Common myeloid progenitor, CD34-positive (primary cell): Measurements from ENCODE around the gene GSTM2.

ENCODE experiments used
- CTCF ChIA-PET: fragments of 350-600 bp; sonication (Branson Sonifier 250); formaldehyde crosslinking; loops from one replicate; lab custom pipeline; 2021; ENCODE audit warnings: antibody characterized with exemption; lab: Charles Lee
- POLR2A ChIA-PET: fragments of 350-600 bp; sonication (Branson Sonifier 250); formaldehyde crosslinking; loops from one replicate; lab custom pipeline; 2021; ENCODE audit warnings: antibody characterized with exemption; lab: Charles Lee
- DNase-seq, 3 donors: peaks; one replicate each; pipeline versions ENCODE4 v3.0.0 to v3.0.0-alpha.2; 2013
- H3K27ac ChIP-seq, 2 experiments: 1 replicate in 1 of 2; 2 replicates in 1 of 2; pipeline ENCODE4 v1.7.0; 2013; ENCODE audit warnings: inconsistent platforms in 2 of 2, low read length in 2 of 2, mild to moderate bottlenecking in 2 of 2, low read depth in 1 of 2, moderate library complexity in 1 of 2; ENCODE audit not compliant: severe bottlenecking in 2 of 2, insufficient read depth in 1 of 2, poor library complexity in 1 of 2
- H3K27me3 ChIP-seq, 5 experiments: replicated peaks in 2 of 5; 1 replicate in 3 of 5; 2 replicates in 2 of 5; pipeline versions ENCODE4 v1.6.1 to v1.7.0; 2013; ENCODE audit warnings: low read length in 4 of 5, mild to moderate bottlenecking in 2 of 5, moderate library complexity in 2 of 5, inconsistent platforms in 1 of 5; ENCODE audit not compliant: insufficient read depth in 5 of 5, control insufficient read depth in 4 of 5
- H3K36me3 ChIP-seq, 4 experiments: 1 replicate in 2 of 4; 2 replicates in 2 of 4; pipeline versions ENCODE4 v1.6.1 to v1.7.0; 2013; ENCODE audit warnings: low read length in 3 of 4, control low read depth in 1 of 4, mild to moderate bottlenecking in 1 of 4; ENCODE audit not compliant: control insufficient read depth in 4 of 4, insufficient read depth in 4 of 4
- H3K4me1 ChIP-seq, 4 experiments: 1 replicate in 3 of 4; 2 replicates in 1 of 4; pipeline versions ENCODE4 v1.6.1 to v1.7.1; 2013; ENCODE audit warnings: low read length in 3 of 4, mild to moderate bottlenecking in 3 of 4, control low read depth in 1 of 4, inconsistent platforms in 1 of 4, moderate library complexity in 1 of 4; ENCODE audit not compliant: control insufficient read depth in 4 of 4, insufficient read depth in 4 of 4; ENCODE audit errors: control extremely low read depth in 1 of 4
- H3K4me3 ChIP-seq, 7 experiments: 1 replicate in 4 of 7; 2 replicates in 3 of 7; pipeline versions ENCODE4 v1.5.1 to v1.7.0; 2013; ENCODE audit warnings: mild to moderate bottlenecking in 7 of 7, low read length in 6 of 7, moderate library complexity in 6 of 7, inconsistent platforms in 2 of 7, low read depth in 2 of 7, control low read depth in 1 of 7; ENCODE audit not compliant: insufficient read depth in 4 of 7, control insufficient read depth in 1 of 7; ENCODE audit errors: extremely low read depth in 1 of 7
- H3K9me3 ChIP-seq, 5 experiments: 1 replicate in 4 of 5; 2 replicates in 1 of 5; pipeline versions ENCODE4 v1.6.1 to v1.7.1; 2013; ENCODE audit warnings: low read length in 4 of 5, mild to moderate bottlenecking in 2 of 5, inconsistent platforms in 1 of 5, low read depth in 1 of 5, moderate library complexity in 1 of 5; ENCODE audit not compliant: control insufficient read depth in 4 of 5, insufficient read depth in 2 of 5; ENCODE audit errors: control extremely low read depth in 1 of 5
- WGBS: methylation state at CpG from one replicate; pipeline ENCODE4 v1.1.5; 2013; ENCODE audit not compliant: insufficient coverage; 5-methylcytosine and 5-hydroxymethylcytosine counted together

Gene GSTM2

GRCh38 chr1:109621379-109622136 lies 46.3 kb upstream of the GSTM2 start:
- Histone ChIP-seq H3K4me3 (peak overlapping the region; percentile 21 to 97 (median 87)), H3K36me3 (peaks cover 6 to 16% (median 11%) of the 10 kb centered on the region in 4 experiments), H3K27me3 (no peaks in the 10 kb centered on the region), H3K9me3 (no peaks in the 10 kb centered on the region), H3K27ac (peak overlapping the region; percentile 66 to 99), H3K4me1 (peaks cover 41 to 78% (median 69%) of the 10 kb centered on the region in 4 experiments)
- ChIA-PET CTCF (interaction anchor here (1.1 to 25.8 kb wide), 5 partner anchors 9 to 82 kb away, joined by 3 to 430 read pairs (median 19); partner anchors contain the start of genes GNAI3 and GPR61), POLR2A (no interaction called here)
- 26% methylated on average over 7 of the region's 13 CpGs for WGBS
- no peak for DNase-seq

GRCh38 chr1:109622137-109622892 lies 45.5 kb upstream of the GSTM2 start:
- WGBS, result 92% methylated on average over 8 of the region's 11 CpGs
- DNase-seq, result no peak
- no peaks in the 10 kb centered on the region for H3K27me3 ChIP-seq
- POLR2A ChIA-PET, result no interaction called here
- H3K9me3 ChIP-seq, result no peaks in the 10 kb centered on the region
- peak overlapping the region in 6 of 7 experiments; percentile 74 to 97 (median 90) for H3K4me3 ChIP-seq
- H3K36me3 ChIP-seq, result peaks cover 7 to 24% (median 18%) of the 10 kb centered on the region in 4 experiments
- peaks cover 33 to 70% (median 63%) of the 10 kb centered on the region in 4 experiments for H3K4me1 ChIP-seq
- CTCF ChIA-PET, result interaction anchor here (1.1 to 25.8 kb wide), 8 partner anchors 9 to 83 kb away, joined by 3 to 430 read pairs (median 22); partner anchors contain the start of genes GNAI3 and GPR61
- H3K27ac ChIP-seq, result peak overlapping the region; percentile 66 to 99

GRCh38 chr1:109622895-109623294 lies 45.0 kb upstream of the GSTM2 start:
- WGBS, result 61% methylated on average over 2 of the region's 3 CpGs
- Histone ChIP-seq H3K4me3 (peak overlapping the region in 6 of 7 experiments; percentile 17 to 97 (median 79)), H3K27me3 (no peaks in the 10 kb centered on the region), H3K4me1 (peaks cover 28 to 65% (median 61%) of the 10 kb centered on the region in 4 experiments), H3K27ac (peak overlapping the region; percentile 66 to 99), H3K9me3 (no peaks in the 10 kb centered on the region), H3K36me3 (peaks cover 9 to 30% (median 23%) of the 10 kb centered on the region in 4 experiments)
- POLR2A ChIA-PET, result no interaction called here
- DNase-seq, result peak in 1 of 3 donors; percentile 59
- CTCF ChIA-PET, result interaction anchor here (0.9 to 25.8 kb wide), 8 partner anchors 10 to 132 kb away, joined by 3 to 430 read pairs (median 22); partner anchors contain the start of genes GNAI3 and GPR61

- Histone ChIP-seq H3K9me3 (no peaks in the 10 kb centered on the region), H3K4me3 (peak overlapping the region; percentile 15 to 97 (median 63)), H3K36me3 (peaks cover 16 to 38% (median 29%) of the 10 kb centered on the region in 4 experiments), H3K27ac (peak overlapping the region; percentile 66 to 99), H3K27me3 (no peaks in the 10 kb centered on the region), H3K4me1 (peaks cover 22 to 62% (median 57%) of the 10 kb centered on the region in 4 experiments)
- 29% methylated on average over 10 of the region's 11 CpGs for WGBS
- peak in 2 of 3 donors; percentile 50 to 64 for DNase-seq
- ChIA-PET CTCF (interaction anchor here (0.7 to 25.8 kb wide), 13 partner anchors 9 to 133 kb away, joined by 3 to 430 read pairs (median 11); partner anchors contain the start of genes GNAI3 and GPR61), POLR2A (interaction anchor here (0.7 to 1.8 kb wide), 2 partner anchors 75 to 507 kb away, joined by 3 to 10 read pairs; partner anchors contain the start of gene GNAI3)
Observed at GRCh38 chr1:109623601-109624161, 44.2 kb upstream of the GSTM2 start.

- Histone ChIP-seq H3K9me3 (no peaks in the 10 kb centered on the region), H3K27ac (peak overlapping the region; percentile 66 to 99), H3K27me3 (no peaks in the 10 kb centered on the region), H3K36me3 (peaks cover 19 to 45% (median 36%) of the 10 kb centered on the region in 4 experiments), H3K4me3 (peak overlapping the region; percentile 15 to 97 (median 63)), H3K4me1 (peaks cover 15 to 54% (median 50%) of the 10 kb centered on the region in 4 experiments)
- CTCF ChIA-PET, result interaction anchor here (0.7 to 25.8 kb wide), 13 partner anchors 9 to 120 kb away, joined by 3 to 430 read pairs (median 11); partner anchors contain the start of genes GNAI3 and GPR61
- POLR2A ChIA-PET, result interaction anchor here (0.7 to 1.8 kb wide), 2 partner anchors 76 to 506 kb away, joined by 3 to 10 read pairs; partner anchors contain the start of gene GNAI3
- whole genome bisulfite sequencing, result 38% methylated on average over 2 of the region's 17 CpGs
- peak in 2 of 3 donors; percentile 63 to 69 for DNase-seq
Observed at GRCh38 chr1:109624201-109625010, 43.5 kb upstream of the GSTM2 start.
